ENCODE data around the gene ZIC1. TPM values are rescaled to one million over a fixed set of nuclear protein-coding genes. Genes with fewer than 3 reads are reported as not detected.

The ZIC1 gene
- total RNA-seq, 3 donors from 2014 or later: 2.0 to 6.1 TPM; not detected in 1

GRCh38 chr3:147405231-147406027, 3.7 kb upstream of the ZIC1 start:
- Histone ChIP-seq H3K27ac (no peak overlapping the region), H3K27me3 (peaks cover 10 to 94% of the 10 kb centered on the region in 2 donors), H3K4me1 (peaks cover under 1 to 3% of the 10 kb centered on the region in 2 donors), H3K36me3 (no peaks in the 10 kb centered on the region), H3K4me3 (no peak overlapping the region), H3K9me3 (no peaks in the 10 kb centered on the region)
- no peak for DNase-seq (ENCODE audit: low spot score in 2 of 2)
- TF ChIP-seq CTCF (IDR thresholded peaks at IDR 0.05) (no peak), POLR2AphosphoS5 (IDR thresholded peaks at IDR 0.05) (no peak), POLR2A (IDR thresholded peaks at IDR 0.05) (no peak)
- intact Hi-C loops (cut with DNase I; ENCODE audit: low total_unique reads): no loop called here

GRCh38 chr3:147406028-147406931, 2.9 kb upstream of the ZIC1 start, which contains the start of gene ZIC4:
Gene ZIC4, minus strand, starts transcription at chr3:147406543. Its CDS starts 3,746 bp downstream, at chr3:147402797.
- H3K27ac ChIP-seq: no peak within 1 kb of the TSS
- H3K27me3 ChIP-seq: peaks cover 10 to 97% of the 10 kb centered on the region in 2 donors
- DNase-seq (ENCODE audit: low spot score in 2 of 2): no peak
- no peaks in the 10 kb centered on the region for H3K9me3 ChIP-seq
- peaks cover 3 to 9% of the 10 kb centered on the region in 2 donors for H3K4me1 ChIP-seq
- peak within 1 kb of the TSS in 1 of 3 donors; percentile 21 for H3K4me3 ChIP-seq
- no peaks in the 10 kb centered on the region for H3K36me3 ChIP-seq
- no peak for TF ChIP-seq POLR2AphosphoS5 (IDR thresholded peaks at IDR 0.05)
- intact Hi-C loops (cut with DNase I; ENCODE audit: low total_unique reads): no loop called here

- peaks cover 0 to 4% of the 10 kb centered on the region in 2 donors for H3K9me3 ChIP-seq
- intact Hi-C loops (cut with DNase I; ENCODE audit: low total_unique reads): no loop called here
- H3K4me1 ChIP-seq: peaks cover 3 to 9% of the 10 kb centered on the region in 2 donors
- no peak for DNase-seq (ENCODE audit: low spot score in 2 of 2)
- H3K27me3 ChIP-seq: peaks cover 10 to 97% of the 10 kb centered on the region in 2 donors
- no peak for TF ChIP-seq POLR2A (IDR thresholded peaks at IDR 0.05)
- no peak for TF ChIP-seq POLR2AphosphoS5 (IDR thresholded peaks at IDR 0.05)
- TF ChIP-seq CTCF (IDR thresholded peaks at IDR 0.05): no peak
- H3K36me3 ChIP-seq: no peaks in the 10 kb centered on the region
- no peak overlapping the region for H3K27ac ChIP-seq
- peak overlapping the region in 1 of 3 donors; percentile 21 for H3K4me3 ChIP-seq
Observed at GRCh38 chr3:147407114-147407497, 2.1 kb upstream of the ZIC1 start.

GRCh38 chr3:147407498-147408187, 1.5 kb upstream of the ZIC1 start:
- Histone ChIP-seq H3K9me3 (peaks cover 0 to 9% of the 10 kb centered on the region in 2 donors), H3K4me3 (peak overlapping the region in 1 of 3 donors; percentile 21), H3K4me1 (peaks cover 3 to 9% of the 10 kb centered on the region in 2 donors), H3K27ac (no peak overlapping the region), H3K36me3 (no peaks in the 10 kb centered on the region), H3K27me3 (peaks cover 13 to 100% of the 10 kb centered on the region in 2 donors)
- intact Hi-C loops (cut with DNase I; ENCODE audit: low total_unique reads): no loop called here
- no peak for DNase-seq (ENCODE audit: low spot score in 2 of 2)
- TF ChIP-seq POLR2A (IDR thresholded peaks at IDR 0.05): no peak

GRCh38 chr3:147408188-147409100, 721 bp upstream of the ZIC1 start:
- Histone ChIP-seq H3K27me3 (peaks cover 15 to 100% of the 10 kb centered on the region in 2 donors), H3K27ac (no peak overlapping the region)
- no peak for DNase-seq (ENCODE audit: low spot score in 2 of 2)

More at GRCh38 chr3:147408188-147409100, 721 bp upstream of the ZIC1 start:
- no peak overlapping the region for H3K4me3 ChIP-seq
- peaks cover 0 to 12% of the 10 kb centered on the region in 2 donors for H3K9me3 ChIP-seq
- no peak for TF ChIP-seq POLR2A (IDR thresholded peaks at IDR 0.05)
- no peak for TF ChIP-seq POLR2AphosphoS5 (IDR thresholded peaks at IDR 0.05)
- no peak for TF ChIP-seq CTCF (IDR thresholded peaks at IDR 0.05)
- no peaks in the 10 kb centered on the region for H3K36me3 ChIP-seq
- H3K4me1 ChIP-seq: peaks cover 3 to 9% of the 10 kb centered on the region in 2 donors
- intact Hi-C loops (cut with DNase I; ENCODE audit: low total_unique reads): no loop called here

All from breast epithelium (tissue), 4 donors.